Astrocyte (in vitro differentiated cells and primary cell): ENCODE data around the gene DQX1.
"Not testable (repeated sequence)": the region's sequence is repeated elsewhere in the genome, so short reads cannot be mapped to it uniquely, and the experiment has no call there.

Experiments
- EZH2 ChIP-seq: IDR thresholded peaks from 2 replicates; pipeline ENCODE4 v1.6.1; 2012; ENCODE audit warnings: mild to moderate bottlenecking, low read length, inconsistent platforms; ENCODE audit not compliant: insufficient read depth
- TF ChIP-seq, protein P1 (sequence below): IDR thresholded peaks from 2 replicates; pipeline ENCODE4 v1.5.1; 2011; ENCODE audit warnings: low read depth, mild to moderate bottlenecking, inconsistent platforms, low read length, moderate library complexity; ENCODE audit not compliant: insufficient read depth

DNA sequence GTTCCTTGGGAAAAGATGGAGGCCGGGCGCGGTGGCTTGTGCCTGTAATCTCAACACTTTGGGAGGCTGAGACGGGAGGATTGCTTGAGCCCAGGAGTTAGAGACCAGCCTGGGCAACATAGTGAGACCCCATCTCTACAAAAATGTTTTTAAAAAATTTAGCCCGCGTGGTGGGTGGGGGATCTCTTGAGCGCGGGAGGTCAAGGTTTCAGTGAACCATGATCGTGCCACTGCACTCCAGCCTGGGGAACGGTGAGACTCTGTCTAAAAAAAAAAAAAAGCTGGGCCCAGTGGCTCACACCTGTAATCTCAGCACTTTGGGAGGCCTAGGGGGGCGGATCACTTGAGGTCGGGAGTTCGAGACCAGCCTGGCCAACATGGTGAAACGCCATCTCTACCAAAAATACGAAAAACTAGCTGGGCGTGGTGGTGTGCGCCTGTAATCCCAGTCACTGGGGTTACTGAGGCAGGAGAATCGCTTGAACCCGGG lies 42.3 kb downstream of the DQX1 start:
- not testable (repeated sequence) for TF ChIP-seq EZH2
- TF ChIP-seq, protein P1, sequence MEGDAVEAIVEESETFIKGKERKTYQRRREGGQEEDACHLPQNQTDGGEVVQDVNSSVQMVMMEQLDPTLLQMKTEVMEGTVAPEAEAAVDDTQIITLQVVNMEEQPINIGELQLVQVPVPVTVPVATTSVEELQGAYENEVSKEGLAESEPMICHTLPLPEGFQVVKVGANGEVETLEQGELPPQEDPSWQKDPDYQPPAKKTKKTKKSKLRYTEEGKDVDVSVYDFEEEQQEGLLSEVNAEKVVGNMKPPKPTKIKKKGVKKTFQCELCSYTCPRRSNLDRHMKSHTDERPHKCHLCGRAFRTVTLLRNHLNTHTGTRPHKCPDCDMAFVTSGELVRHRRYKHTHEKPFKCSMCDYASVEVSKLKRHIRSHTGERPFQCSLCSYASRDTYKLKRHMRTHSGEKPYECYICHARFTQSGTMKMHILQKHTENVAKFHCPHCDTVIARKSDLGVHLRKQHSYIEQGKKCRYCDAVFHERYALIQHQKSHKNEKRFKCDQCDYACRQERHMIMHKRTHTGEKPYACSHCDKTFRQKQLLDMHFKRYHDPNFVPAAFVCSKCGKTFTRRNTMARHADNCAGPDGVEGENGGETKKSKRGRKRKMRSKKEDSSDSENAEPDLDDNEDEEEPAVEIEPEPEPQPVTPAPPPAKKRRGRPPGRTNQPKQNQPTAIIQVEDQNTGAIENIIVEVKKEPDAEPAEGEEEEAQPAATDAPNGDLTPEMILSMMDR, result not testable (repeated sequence)
